Measurements from ENCODE around the gene CNIH3.

DNA sequence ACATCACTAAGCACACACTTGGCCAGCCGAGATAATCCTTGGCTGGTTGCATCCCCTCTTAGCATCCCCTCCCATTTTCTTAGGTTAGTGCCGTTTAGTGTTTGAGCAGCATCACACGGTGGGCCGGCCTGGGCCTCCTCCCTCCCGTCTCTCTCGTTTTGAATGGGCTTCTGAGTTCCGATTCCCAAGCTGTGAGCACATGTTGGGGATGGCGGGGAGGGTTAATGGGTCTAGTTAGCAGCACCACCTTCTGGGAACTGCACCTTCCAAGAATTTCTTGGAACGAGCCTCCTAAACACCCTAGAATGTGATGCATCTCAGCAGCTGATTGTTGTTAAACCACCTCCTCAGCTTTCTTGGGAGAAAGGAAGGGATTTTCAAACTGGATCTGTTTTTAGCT is 73.3 kb downstream of the CNIH3 start:
- TF ChIP-seq POLR2AphosphoS5 (IDR thresholded peaks at IDR 0.05) (no peak), POLR2A (IDR thresholded peaks at IDR 0.05) (no peak)
- TF ChIP-seq, protein P1, sequence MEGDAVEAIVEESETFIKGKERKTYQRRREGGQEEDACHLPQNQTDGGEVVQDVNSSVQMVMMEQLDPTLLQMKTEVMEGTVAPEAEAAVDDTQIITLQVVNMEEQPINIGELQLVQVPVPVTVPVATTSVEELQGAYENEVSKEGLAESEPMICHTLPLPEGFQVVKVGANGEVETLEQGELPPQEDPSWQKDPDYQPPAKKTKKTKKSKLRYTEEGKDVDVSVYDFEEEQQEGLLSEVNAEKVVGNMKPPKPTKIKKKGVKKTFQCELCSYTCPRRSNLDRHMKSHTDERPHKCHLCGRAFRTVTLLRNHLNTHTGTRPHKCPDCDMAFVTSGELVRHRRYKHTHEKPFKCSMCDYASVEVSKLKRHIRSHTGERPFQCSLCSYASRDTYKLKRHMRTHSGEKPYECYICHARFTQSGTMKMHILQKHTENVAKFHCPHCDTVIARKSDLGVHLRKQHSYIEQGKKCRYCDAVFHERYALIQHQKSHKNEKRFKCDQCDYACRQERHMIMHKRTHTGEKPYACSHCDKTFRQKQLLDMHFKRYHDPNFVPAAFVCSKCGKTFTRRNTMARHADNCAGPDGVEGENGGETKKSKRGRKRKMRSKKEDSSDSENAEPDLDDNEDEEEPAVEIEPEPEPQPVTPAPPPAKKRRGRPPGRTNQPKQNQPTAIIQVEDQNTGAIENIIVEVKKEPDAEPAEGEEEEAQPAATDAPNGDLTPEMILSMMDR (IDR thresholded peaks at IDR 0.05), result no peak
